ENCODE measurements around the gene DIPK1B.

DNA sequence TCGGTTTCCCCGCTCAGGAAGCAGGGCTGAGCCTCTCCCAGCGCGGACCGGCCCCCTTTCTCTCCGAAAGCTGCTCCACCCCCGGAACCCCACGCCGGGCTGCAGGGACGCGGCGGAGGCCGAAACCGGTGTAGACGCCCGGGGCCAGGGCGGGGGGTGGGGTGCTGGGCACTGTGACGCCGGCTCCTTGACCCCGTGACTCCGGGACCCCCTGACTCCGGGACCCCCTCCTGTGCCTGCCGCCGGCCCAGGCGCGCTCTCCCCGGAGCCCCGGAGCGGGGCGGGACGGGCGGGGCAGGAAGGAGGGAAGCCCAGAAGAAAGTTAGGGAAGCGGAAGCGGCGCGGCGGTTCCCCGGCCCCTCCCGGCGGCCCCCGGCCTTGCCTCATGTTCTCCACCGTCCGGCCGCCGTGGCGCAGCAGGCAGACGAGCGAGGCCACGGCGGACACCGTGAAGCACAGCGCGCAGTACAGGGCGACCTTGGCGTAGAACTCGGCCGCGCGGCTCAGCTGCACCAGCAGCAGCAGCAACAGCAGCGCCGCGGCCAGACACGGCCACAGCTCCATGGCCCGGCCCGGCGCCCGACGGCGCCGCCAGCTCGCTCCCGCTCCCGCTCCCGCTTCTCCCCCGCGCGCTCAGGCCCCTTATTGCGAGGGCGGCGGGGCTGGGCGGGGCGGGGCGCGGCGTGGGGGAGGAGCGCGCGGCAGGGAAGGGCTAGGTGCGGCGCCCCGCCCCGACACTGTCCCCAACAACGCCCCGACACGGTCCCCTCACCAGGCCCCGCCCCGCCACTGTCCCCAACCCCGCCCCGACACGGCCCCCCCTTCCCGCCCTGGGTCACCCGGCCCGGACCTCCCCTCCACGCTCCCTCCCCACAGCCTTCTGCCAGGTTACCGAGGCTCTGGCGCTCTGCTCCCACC lies 25.3 kb upstream of the DIPK1B start, which contains the start of gene AGPAT2:
- TF ChIP-seq, protein P1, sequence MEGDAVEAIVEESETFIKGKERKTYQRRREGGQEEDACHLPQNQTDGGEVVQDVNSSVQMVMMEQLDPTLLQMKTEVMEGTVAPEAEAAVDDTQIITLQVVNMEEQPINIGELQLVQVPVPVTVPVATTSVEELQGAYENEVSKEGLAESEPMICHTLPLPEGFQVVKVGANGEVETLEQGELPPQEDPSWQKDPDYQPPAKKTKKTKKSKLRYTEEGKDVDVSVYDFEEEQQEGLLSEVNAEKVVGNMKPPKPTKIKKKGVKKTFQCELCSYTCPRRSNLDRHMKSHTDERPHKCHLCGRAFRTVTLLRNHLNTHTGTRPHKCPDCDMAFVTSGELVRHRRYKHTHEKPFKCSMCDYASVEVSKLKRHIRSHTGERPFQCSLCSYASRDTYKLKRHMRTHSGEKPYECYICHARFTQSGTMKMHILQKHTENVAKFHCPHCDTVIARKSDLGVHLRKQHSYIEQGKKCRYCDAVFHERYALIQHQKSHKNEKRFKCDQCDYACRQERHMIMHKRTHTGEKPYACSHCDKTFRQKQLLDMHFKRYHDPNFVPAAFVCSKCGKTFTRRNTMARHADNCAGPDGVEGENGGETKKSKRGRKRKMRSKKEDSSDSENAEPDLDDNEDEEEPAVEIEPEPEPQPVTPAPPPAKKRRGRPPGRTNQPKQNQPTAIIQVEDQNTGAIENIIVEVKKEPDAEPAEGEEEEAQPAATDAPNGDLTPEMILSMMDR (IDR thresholded peaks at IDR 0.05; ENCODE audit: insufficient read depth, low read depth, low read length): no peak
- no peak for TF ChIP-seq EZH2 (IDR thresholded peaks at IDR 0.05; ENCODE audit: insufficient read depth, low read length)

Measured in astrocyte (in vitro differentiated cells and primary cell).